Astrocyte of the cerebellum (primary cell): ENCODE measurements around the gene GALNTL6.

Experiments
- DNase-seq: peaks from one replicate; pipeline ENCODE4 v3.0.0-alpha.2; 2011; ENCODE audit warnings: low read depth
- H3K4me3 ChIP-seq: 2 replicates; pipeline ENCODE4 v1.5.1; 2011; ENCODE audit warnings: mild to moderate bottlenecking, low read depth, low read length, moderate library complexity
- in situ Hi-C: cut with HindIII; loops from 2 replicates; pipeline ENCODE4 v1.10.0; 2017; ENCODE audit warnings: low sequenced_read_pairs
- TF ChIP-seq, protein P1 (sequence below): IDR thresholded peaks from 2 replicates; pipeline ENCODE4 v1.5.1; 2012; ENCODE audit warnings: low read length, low read depth, moderate library complexity, mild to moderate bottlenecking; ENCODE audit errors: missing control alignments

Gene GALNTL6

DNA sequence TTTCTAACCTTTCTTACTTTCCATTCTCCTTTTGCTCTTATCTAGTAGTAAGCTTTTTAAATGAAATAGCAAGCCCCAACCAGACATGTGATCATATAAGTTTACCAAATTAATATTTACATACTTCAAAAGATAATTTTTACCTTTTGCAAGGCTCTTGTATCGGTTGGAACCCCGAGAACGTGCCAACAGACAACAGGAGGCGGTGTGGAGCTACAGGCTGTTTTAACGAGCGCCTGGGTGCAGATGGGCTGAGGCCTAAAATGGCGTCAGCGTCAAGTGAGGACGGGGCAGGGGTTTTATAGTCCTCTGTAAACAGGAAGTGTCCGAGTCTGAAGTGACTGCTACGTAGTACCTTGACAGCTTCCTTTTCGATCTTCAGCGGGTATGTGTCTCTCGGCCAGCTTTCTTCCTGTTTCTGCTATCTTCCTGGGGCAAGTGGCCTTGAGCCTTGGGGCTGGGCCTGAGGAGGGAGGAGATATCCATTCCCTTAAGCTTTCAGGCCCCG lies 342.7 kb downstream of the GALNTL6 start:
- H3K4me3 ChIP-seq = no peak overlapping the region
- in situ Hi-C loops = no loop called here
- no peak for DNase-seq

DNA sequence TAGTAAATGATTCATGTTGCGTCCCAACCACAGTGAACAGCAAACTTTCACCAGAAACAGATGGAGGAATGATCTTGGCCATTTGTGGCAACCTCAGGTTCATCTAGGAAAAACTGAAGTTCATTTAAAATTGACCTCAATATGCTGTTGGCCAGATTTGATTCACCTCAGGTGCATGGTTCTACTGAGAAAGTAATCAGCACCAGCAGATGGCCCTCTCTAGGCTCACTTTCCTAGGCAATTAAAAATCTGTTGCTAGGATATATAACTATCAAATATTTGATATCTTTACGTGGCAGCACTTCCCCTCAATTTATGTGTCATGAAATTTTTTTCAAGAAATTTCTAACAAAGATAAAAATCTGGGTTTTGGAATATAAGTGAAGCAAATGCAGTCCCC lies 344.7 kb downstream of the GALNTL6 start:
- DNase-seq = no peak
- H3K4me3 ChIP-seq = no peak overlapping the region
- TF ChIP-seq, protein P1, sequence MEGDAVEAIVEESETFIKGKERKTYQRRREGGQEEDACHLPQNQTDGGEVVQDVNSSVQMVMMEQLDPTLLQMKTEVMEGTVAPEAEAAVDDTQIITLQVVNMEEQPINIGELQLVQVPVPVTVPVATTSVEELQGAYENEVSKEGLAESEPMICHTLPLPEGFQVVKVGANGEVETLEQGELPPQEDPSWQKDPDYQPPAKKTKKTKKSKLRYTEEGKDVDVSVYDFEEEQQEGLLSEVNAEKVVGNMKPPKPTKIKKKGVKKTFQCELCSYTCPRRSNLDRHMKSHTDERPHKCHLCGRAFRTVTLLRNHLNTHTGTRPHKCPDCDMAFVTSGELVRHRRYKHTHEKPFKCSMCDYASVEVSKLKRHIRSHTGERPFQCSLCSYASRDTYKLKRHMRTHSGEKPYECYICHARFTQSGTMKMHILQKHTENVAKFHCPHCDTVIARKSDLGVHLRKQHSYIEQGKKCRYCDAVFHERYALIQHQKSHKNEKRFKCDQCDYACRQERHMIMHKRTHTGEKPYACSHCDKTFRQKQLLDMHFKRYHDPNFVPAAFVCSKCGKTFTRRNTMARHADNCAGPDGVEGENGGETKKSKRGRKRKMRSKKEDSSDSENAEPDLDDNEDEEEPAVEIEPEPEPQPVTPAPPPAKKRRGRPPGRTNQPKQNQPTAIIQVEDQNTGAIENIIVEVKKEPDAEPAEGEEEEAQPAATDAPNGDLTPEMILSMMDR = no peak
- in situ Hi-C loops = no loop called here

More for the DNA sequence above, 342.7 kb downstream of the GALNTL6 start:
- TF ChIP-seq, protein P1 = no peak

DNA sequence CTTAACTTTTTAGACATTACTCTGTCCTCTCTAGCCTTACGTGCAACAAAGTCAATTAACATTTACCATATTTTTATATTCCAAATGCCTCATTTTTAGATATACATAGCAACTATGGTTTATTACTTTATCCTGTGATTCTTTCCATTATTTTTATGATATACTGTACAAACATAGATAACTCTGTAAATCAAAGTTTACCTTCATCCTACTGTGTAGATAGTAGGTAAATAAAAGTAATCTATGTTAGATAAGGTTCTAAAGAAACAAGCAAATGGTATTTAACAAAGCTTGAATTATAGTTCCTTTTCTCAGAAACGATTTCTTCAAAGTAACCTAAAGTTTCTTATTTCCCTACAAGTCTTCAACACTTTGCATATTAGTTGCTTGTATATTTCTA lies 350.0 kb downstream of the GALNTL6 start:
- no peak for DNase-seq
- in situ Hi-C loops = no loop called here
- no peak overlapping the region for H3K4me3 ChIP-seq
- TF ChIP-seq, protein P1 = no peak

DNA sequence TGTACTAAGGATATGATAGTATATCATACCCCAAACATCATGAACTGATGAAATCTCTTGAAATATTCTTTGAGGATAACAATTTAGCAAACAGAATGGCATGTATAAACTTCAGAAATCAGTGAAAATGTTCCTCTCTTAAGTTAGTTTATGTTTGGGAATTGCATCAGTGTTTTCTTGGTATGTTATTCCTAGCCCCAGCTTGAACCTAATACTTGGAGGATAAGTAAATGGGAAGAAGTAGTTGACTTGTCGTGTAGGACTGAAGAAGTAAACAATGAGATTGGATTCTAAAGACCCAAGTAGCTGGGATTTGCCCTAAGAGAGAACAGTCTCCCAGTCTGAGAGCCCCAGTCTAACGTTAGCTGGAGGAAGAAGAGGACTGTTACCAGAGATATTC lies 355.7 kb downstream of the GALNTL6 start:
- in situ Hi-C loops = no loop called here
- no peak overlapping the region for H3K4me3 ChIP-seq
- DNase-seq = no peak
- TF ChIP-seq, protein P1 = no peak

DNA sequence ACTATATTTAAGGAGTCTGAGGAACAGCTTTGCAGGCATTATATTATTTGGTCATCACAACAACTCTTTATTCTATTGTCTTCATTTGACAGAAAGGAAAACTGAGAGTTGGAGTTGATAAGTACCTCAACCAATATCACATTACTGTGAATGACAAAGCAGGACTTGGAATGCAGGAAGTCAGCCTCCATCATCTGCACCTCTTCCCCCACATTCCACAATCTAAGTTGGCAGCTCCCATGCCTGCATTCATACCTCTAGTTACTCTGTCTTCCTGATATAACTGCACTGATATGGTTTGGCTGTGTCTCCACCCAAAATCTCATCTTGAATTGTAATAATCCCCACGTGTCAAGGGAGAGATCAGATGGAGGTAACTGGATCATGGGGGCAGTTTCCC lies 356.7 kb downstream of the GALNTL6 start:
- no peak for DNase-seq
- no peak overlapping the region for H3K4me3 ChIP-seq
- TF ChIP-seq, protein P1 = no peak
- in situ Hi-C loops = no loop called here

DNA sequence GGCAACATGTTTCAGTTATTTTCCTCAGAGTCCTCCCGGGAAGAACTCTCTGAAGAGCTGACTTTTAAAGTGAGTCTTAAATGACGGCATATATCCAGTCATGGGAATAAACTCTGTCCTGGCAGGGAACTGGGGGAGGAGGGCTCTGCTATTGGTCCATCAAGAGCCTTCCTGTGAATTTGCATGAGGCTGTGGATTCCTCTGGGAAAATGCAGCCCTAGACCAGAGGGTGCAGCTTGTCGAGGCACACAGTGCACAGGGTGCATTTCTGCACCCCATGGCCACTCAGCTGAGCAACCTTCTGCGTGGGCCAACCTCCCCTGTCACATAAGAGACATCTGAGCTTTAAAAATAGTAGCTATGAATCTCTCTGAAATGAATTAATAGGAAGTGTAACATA lies 360.0 kb downstream of the GALNTL6 start:
- TF ChIP-seq, protein P1 = no peak
- in situ Hi-C loops = no loop called here
- DNase-seq = no peak
- no peak overlapping the region for H3K4me3 ChIP-seq

DNA sequence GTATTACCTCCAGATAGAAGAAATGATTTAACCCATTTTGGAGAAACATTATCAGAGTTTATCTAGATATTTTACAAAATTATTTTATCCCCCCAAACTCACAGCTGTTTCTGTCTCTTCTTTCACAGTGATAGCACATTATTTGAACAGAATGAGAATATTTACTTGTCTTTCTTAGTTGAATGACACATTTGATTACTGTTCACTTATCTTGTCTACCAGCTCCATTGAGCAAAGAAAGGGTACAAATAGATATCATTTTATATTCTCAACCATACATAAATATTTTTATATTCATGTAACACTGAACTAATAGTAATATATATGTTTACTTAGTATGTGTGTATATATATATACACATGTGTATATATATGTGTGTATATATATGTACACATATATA lies 364.2 kb downstream of the GALNTL6 start:
- TF ChIP-seq, protein P1 = no peak
- H3K4me3 ChIP-seq = no peak overlapping the region
- in situ Hi-C loops = no loop called here
- DNase-seq = no peak
